CD14-positive monocyte (primary cell): ENCODE data around the gene CD200R1L. TPM values are rescaled to one million over a fixed set of nuclear protein-coding genes. Genes with fewer than 3 reads are reported as not detected.
A peak's percentile ranks its signal among the peaks of the same experiment; 100 is the strongest.

Experiments
- DNase-seq, 3 donors: peaks; one replicate each; pipeline ENCODE4 v3.0.0-alpha.2; 2011 to 2022
- H2AFZ ChIP-seq: 2 replicates; pipeline ENCODE4 v1.6.0; 2012; ENCODE audit warnings: mild to moderate bottlenecking, low read depth, low read length, inconsistent platforms; ENCODE audit not compliant: insufficient read depth, poor library complexity, severe bottlenecking
- H3K27ac ChIP-seq, 2 donors: 1 replicate in 1 of 2; 2 replicates in 1 of 2; pipeline ENCODE4 v1.5.1; 2012 to 2013; ENCODE audit warnings: low read length in 2 of 2, control low read depth in 1 of 2, inconsistent platforms in 1 of 2, low read depth in 1 of 2, mild to moderate bottlenecking in 1 of 2
- H3K27me3 ChIP-seq, 2 donors: one replicate each; pipeline versions ENCODE4 v1.6.0 to v1.6.1; 2011 to 2013; ENCODE audit warnings: low read length in 2 of 2; ENCODE audit not compliant: control insufficient read depth in 2 of 2, insufficient read depth in 2 of 2
- H3K36me3 ChIP-seq, 2 donors: replicated peaks in 1 of 2; 1 replicate in 1 of 2; 2 replicates in 1 of 2; pipeline versions ENCODE4 v1.5.1 to v1.6.1; 2012 to 2013; ENCODE audit warnings: low read length in 2 of 2, control low read depth in 1 of 2, inconsistent platforms in 1 of 2, mild to moderate bottlenecking in 1 of 2; ENCODE audit not compliant: insufficient read depth in 2 of 2, control insufficient read depth in 1 of 2
- H3K4me1 ChIP-seq, 2 donors: 1 replicate in 1 of 2; 2 replicates in 1 of 2; pipeline versions ENCODE4 v1.5.1 to v1.6.1; 2012 to 2013; ENCODE audit warnings: low read length in 2 of 2, control low read depth in 1 of 2, inconsistent platforms in 1 of 2, mild to moderate bottlenecking in 1 of 2, moderate library complexity in 1 of 2; ENCODE audit not compliant: insufficient read depth in 2 of 2, control insufficient read depth in 1 of 2
- H3K4me2 ChIP-seq: replicated peaks from 2 replicates; pipeline ENCODE3; 2012; ENCODE audit warnings: low read length, moderate library complexity, mild to moderate bottlenecking; ENCODE audit not compliant: poor library complexity, severe bottlenecking; ENCODE audit errors: extremely low read depth
- H3K4me3 ChIP-seq, 3 experiments: fragments of 200-600 bp in 1 of 3; sonication (generic) in 1 of 3; replicated peaks in 1 of 3; 1 replicate in 2 of 3; 2 replicates in 1 of 3; pipeline ENCODE4 v1.5.1; 2011 to 2013; ENCODE audit warnings: low read length in 3 of 3, mild to moderate bottlenecking in 3 of 3, control low read depth in 2 of 3, low read depth in 2 of 3, inconsistent platforms in 1 of 3, moderate library complexity in 1 of 3
- H3K79me2 ChIP-seq: 2 replicates; pipeline ENCODE4 v1.6.0; 2012; ENCODE audit warnings: mild to moderate bottlenecking, control low read depth, inconsistent platforms, low read length, moderate library complexity; ENCODE audit not compliant: insufficient read depth
- H3K9ac ChIP-seq: 2 replicates; pipeline ENCODE4 v1.6.0; 2017; ENCODE audit warnings: low read length, mild to moderate bottlenecking; ENCODE audit not compliant: insufficient read depth, poor library complexity, severe bottlenecking
- H3K9me3 ChIP-seq, 2 donors: replicated peaks in 1 of 2; 1 replicate in 1 of 2; 2 replicates in 1 of 2; pipeline versions ENCODE4 v1.5.1 to v1.6.1; 2012 to 2013; ENCODE audit warnings: low read length in 2 of 2, control low read depth in 1 of 2; ENCODE audit not compliant: control insufficient read depth in 1 of 2, insufficient read depth in 1 of 2
- H4K20me1 ChIP-seq: 2 replicates; pipeline ENCODE4 v1.6.0; 2012; ENCODE audit warnings: mild to moderate bottlenecking, low read length, control low read depth, moderate library complexity; ENCODE audit not compliant: insufficient read depth
- H3K27ac Mint-ChIP-seq, 7 donors: one replicate each; pipeline ENCODE4 v1.8.0; 2020; ENCODE audit warnings: mild to moderate bottlenecking in 7 of 7, mixed read lengths in 7 of 7, moderate library complexity in 6 of 7, inconsistent platforms in 2 of 7
- H3K27me3 Mint-ChIP-seq, 3 donors: one replicate each; pipeline ENCODE4 v1.8.0; 2021 to 2022; ENCODE audit warnings: low read depth in 3 of 3, mild to moderate bottlenecking in 3 of 3, mixed read lengths in 3 of 3, moderate library complexity in 3 of 3, inconsistent platforms in 1 of 3
- H3K36me3 Mint-ChIP-seq, 2 donors: one replicate each; pipeline ENCODE4 v1.8.0; 2020; ENCODE audit warnings: mixed read lengths in 2 of 2, inconsistent platforms in 1 of 2, mild to moderate bottlenecking in 1 of 2
- H3K4me1 Mint-ChIP-seq: one replicate; pipeline ENCODE4 v1.8.0; 2020; ENCODE audit warnings: mild to moderate bottlenecking, mixed read lengths
- H3K4me3 Mint-ChIP-seq, 2 donors: one replicate each; pipeline ENCODE4 v1.8.0; 2020; ENCODE audit warnings: mild to moderate bottlenecking in 2 of 2, mixed read lengths in 2 of 2, moderate library complexity in 1 of 2
- H3K9me3 Mint-ChIP-seq, 7 donors: one replicate each; pipeline ENCODE4 v1.8.0; 2020 to 2022; ENCODE audit warnings: mixed read lengths in 7 of 7, mild to moderate bottlenecking in 6 of 7, moderate library complexity in 6 of 7, inconsistent platforms in 2 of 7
- WGBS: methylation state at CpG from one replicate; pipeline ENCODE4 v1.1.5; 2013; ENCODE audit warnings: missing lambda C conversion rate; ENCODE audit not compliant: insufficient coverage; 5-methylcytosine and 5-hydroxymethylcytosine counted together
- intact Hi-C, 2 donors: fragments of 100-400 bp; cut with micrococcal nuclease; formaldehyde crosslinking; loops; one replicate each; pipeline versions ENCODE4 v1.15.0 to v1.15.1; 2023
- polyA plus RNA-seq, 3 donors: library from polyadenylated mRNA; depleted of rRNA in 1 of 3; unstranded in 2 of 3; stranded (reverse) in 1 of 3; fragments of 300-500 nt in 2 of 3; fragments of >200 nt in 1 of 3; fragmentation: Illumina TruSeq in 2 of 3; gene quantifications; 1 replicate in 2 of 3; 2 replicates in 1 of 3; pipeline ENCODE4 v1.2.3, GENCODE V29; 2012 to 2021
- TF ChIP-seq, protein P1 (sequence below): fragments of 200-600 bp; IDR thresholded peaks from one replicate; pipeline ENCODE4 v1.8.0; 2022; ENCODE audit warnings: antibody characterized with exemption, mild to moderate bottlenecking

The CD200R1L gene
- polyA plus RNA-seq, 3 donors = not detected

DNA sequence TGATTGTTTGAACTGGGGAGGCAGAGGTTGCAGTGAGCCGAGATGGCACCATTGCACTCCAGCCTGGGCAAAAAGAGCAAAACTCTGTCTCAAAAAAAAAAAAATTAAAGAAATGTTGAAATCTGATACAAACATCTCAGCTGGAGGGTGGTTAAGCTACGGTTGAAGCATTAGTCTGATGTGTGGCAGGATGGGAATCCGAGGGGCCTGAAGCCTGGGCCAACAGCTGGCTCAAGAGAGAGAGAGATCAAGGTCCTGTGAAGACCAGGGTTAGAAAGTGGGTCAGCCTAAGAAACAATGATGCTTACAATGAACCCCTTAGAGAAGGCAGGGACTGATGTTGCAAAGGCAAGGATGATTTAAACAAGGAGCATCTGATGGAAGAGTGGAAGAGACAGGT lies 69.8 kb downstream of the CD200R1L start:
- Histone ChIP-seq H3K27ac (no peak overlapping the region), H3K79me2 (no peaks in the 10 kb centered on the region), H3K9ac (no peak overlapping the region), H3K27me3 (no peaks in the 10 kb centered on the region), H4K20me1 (no peaks in the 10 kb centered on the region), H3K4me1 (peaks cover 47 to 64% of the 10 kb centered on the region in 2 donors), H2AFZ (no peak overlapping the region), H3K4me2 (no peak overlapping the region), H3K36me3 (no peaks in the 10 kb centered on the region), H3K4me3 (no peak overlapping the region), H3K9me3 (no peaks in the 10 kb centered on the region)
- no peaks in the 10 kb centered on the region for H3K9me3 Mint-ChIP-seq
- TF ChIP-seq, protein P1, sequence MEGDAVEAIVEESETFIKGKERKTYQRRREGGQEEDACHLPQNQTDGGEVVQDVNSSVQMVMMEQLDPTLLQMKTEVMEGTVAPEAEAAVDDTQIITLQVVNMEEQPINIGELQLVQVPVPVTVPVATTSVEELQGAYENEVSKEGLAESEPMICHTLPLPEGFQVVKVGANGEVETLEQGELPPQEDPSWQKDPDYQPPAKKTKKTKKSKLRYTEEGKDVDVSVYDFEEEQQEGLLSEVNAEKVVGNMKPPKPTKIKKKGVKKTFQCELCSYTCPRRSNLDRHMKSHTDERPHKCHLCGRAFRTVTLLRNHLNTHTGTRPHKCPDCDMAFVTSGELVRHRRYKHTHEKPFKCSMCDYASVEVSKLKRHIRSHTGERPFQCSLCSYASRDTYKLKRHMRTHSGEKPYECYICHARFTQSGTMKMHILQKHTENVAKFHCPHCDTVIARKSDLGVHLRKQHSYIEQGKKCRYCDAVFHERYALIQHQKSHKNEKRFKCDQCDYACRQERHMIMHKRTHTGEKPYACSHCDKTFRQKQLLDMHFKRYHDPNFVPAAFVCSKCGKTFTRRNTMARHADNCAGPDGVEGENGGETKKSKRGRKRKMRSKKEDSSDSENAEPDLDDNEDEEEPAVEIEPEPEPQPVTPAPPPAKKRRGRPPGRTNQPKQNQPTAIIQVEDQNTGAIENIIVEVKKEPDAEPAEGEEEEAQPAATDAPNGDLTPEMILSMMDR = no peak
- WGBS = 72% methylated on average over 2 of the region's 3 CpGs
- H3K36me3 Mint-ChIP-seq = peaks cover 0 to 3% of the 10 kb centered on the region in 2 donors
- intact Hi-C loops = loop anchor here in 1 of 2 donors (5.0 kb wide), 1 partner anchor 35 kb away; no protein-coding TSS in a partner anchor
- no peak overlapping the region for H3K4me3 Mint-ChIP-seq
- H3K27ac Mint-ChIP-seq = peak overlapping the region in 5 of 7 donors; percentile 3 to 80 (median 71)
- DNase-seq = no peak
- peaks cover 0 to 10% (median 1%) of the 10 kb centered on the region in 3 donors for H3K27me3 Mint-ChIP-seq
- H3K4me1 Mint-ChIP-seq = peaks cover 70% of the 10 kb centered on the region

DNA sequence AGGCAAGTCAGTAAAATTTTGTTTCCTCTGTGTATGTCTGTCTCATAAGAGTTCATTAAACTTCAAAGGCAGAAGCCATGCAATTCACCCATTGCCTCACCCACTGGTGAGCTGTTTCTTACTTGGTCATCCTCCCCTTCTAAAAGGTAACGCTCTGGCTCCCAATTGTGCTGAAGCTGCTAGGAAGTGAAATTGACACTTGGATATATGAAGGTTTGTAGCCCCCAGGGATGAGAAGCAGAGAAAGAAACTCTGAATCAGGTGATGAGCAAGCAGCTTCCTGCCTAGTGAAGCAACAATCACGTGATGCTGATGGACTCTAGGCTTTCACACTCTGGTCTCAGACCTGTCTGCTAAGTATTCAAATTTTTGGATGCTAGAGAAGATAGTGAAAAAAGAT lies 70.7 kb downstream of the CD200R1L start:
- no peak overlapping the region for H3K9ac ChIP-seq
- peak; percentile 53 to 86 (median 85) for DNase-seq
- H3K4me3 Mint-ChIP-seq = no peak overlapping the region
- H3K4me1 Mint-ChIP-seq = peaks cover 68% of the 10 kb centered on the region
- H3K27ac Mint-ChIP-seq = peak overlapping the region in 6 of 7 donors; percentile 12 to 82 (median 60)
- TF ChIP-seq, protein P1 = no peak
- no peaks in the 10 kb centered on the region for H3K36me3 ChIP-seq
- H3K4me3 ChIP-seq = no peak overlapping the region
- H3K4me1 ChIP-seq = peaks cover 47 to 63% of the 10 kb centered on the region in 2 donors
- H4K20me1 ChIP-seq = no peaks in the 10 kb centered on the region
- no peaks in the 10 kb centered on the region for H3K9me3 ChIP-seq
- intact Hi-C loops = loop anchor here in 1 of 2 donors (5.0 kb wide), 1 partner anchor 36 kb away; no protein-coding TSS in a partner anchor
- H3K4me2 ChIP-seq = no peak overlapping the region
- H3K79me2 ChIP-seq = no peaks in the 10 kb centered on the region
- no peak overlapping the region for H2AFZ ChIP-seq
- no CpG with 5 or more reads among the region's 2 CpGs for WGBS
- peaks cover 0 to 3% of the 10 kb centered on the region in 2 donors for H3K36me3 Mint-ChIP-seq
- H3K27me3 ChIP-seq = no peaks in the 10 kb centered on the region
- H3K27ac ChIP-seq = peak overlapping the region in 1 of 2 donors; percentile 15
- H3K27me3 Mint-ChIP-seq = peaks cover 0 to 10% (median 1%) of the 10 kb centered on the region in 3 donors
- H3K9me3 Mint-ChIP-seq = no peaks in the 10 kb centered on the region
